Subcutaneous preadipocyte (primary cell): ENCODE data around the gene GRWD1. TPM values are rescaled to one million over a fixed set of nuclear protein-coding genes. Genes with fewer than 3 reads are reported as not detected.

ENCODE experiments used
- total RNA-seq: library from RNA; depleted of rRNA; stranded (reverse); fragments of >200 nt; gene quantifications from 2 replicates; pipeline ENCODE4 v1.2.3, GENCODE V29; 2012

Gene GRWD1
- total RNA-seq, result 32.7 and 53.6 TPM in 2 replicates

GRCh38 chr19:48445606-48446481 lies at the start of gene GRWD1:
Gene GRWD1 (plus strand): TSS chr19:48445983. CDS start chr19:48446006, 23 bp downstream.

GRCh38 chr19:48455171-48455907 lies 9.6 kb downstream of the GRWD1 start, which contains the start of gene KCNJ14:
Gene KCNJ14 (plus strand): TSS chr19:48455574. CDS start chr19:48461725, 6,151 bp downstream.

GRCh38 chr19:48469289-48469881 lies 23.6 kb downstream of the GRWD1 start, which contains the start of gene CYTH2:
Gene CYTH2 (plus strand): TSS chr19:48469369. CDS start chr19:48469508, 139 bp downstream.

Other genes with a start within 250 kb of the GRWD1 start
- 10.7 and 14.9 TPM in 2 replicates for gene CARD8, start 190.1 kb upstream of the GRWD1 start, total RNA-seq
- gene ZNF114, start 175.9 kb upstream of the GRWD1 start, total RNA-seq, result under 0.01 and 0.39 TPM in 2 replicates
- 345 and 381 TPM in 2 replicates for gene EMP3, start 120.4 kb upstream of the GRWD1 start, total RNA-seq
- gene TMEM143, start 82.0 kb upstream of the GRWD1 start, total RNA-seq, result 5.1 and 5.7 TPM in 2 replicates
- gene SYNGR4, start 81.6 kb upstream of the GRWD1 start, total RNA-seq, result not detected in 2 replicates
- 84.9 and 89.1 TPM in 2 replicates for gene KDELR1, start 54.4 kb upstream of the GRWD1 start, total RNA-seq
- 0.37 and 0.78 TPM in 2 replicates for gene GRIN2D, start 52.3 kb upstream of the GRWD1 start, total RNA-seq
- gene KCNJ14, start 9.6 kb downstream of the GRWD1 start, total RNA-seq, result 0.37 and 0.59 TPM in 2 replicates
- gene CYTH2, start 23.4 kb downstream of the GRWD1 start, total RNA-seq, result 31.7 and 34.5 TPM in 2 replicates
- gene LMTK3, start 65.9 kb downstream of the GRWD1 start, total RNA-seq, result not detected in 2 replicates
- gene SULT2B1, start 106.2 kb downstream of the GRWD1 start, total RNA-seq, result not detected in 2 replicates
- not detected in 2 replicates for gene SPACA4, start 160.8 kb downstream of the GRWD1 start, total RNA-seq
- gene FAM83E, start 169.1 kb downstream of the GRWD1 start, total RNA-seq, result under 0.01 and 1.4 TPM in 2 replicates
- 1,644 and 2,294 TPM in 2 replicates for gene RPL18, start 173.2 kb downstream of the GRWD1 start, total RNA-seq
- 9.2 and 11.5 TPM in 2 replicates for gene SPHK2, start 173.5 kb downstream of the GRWD1 start, total RNA-seq
- gene DBP, start 191.4 kb downstream of the GRWD1 start, total RNA-seq, result 1.6 and 5.9 TPM in 2 replicates
- gene CA11, start 200.2 kb downstream of the GRWD1 start, total RNA-seq, result 0.39 and 1.1 TPM in 2 replicates
- under 0.01 TPM in 1 of 2 replicates, not detected in the other for gene NTN5, start 227.0 kb downstream of the GRWD1 start, total RNA-seq
- not detected in 2 replicates for gene FUT2, start 250.0 kb downstream of the GRWD1 start, total RNA-seq